Tibial nerve (tissue), 4 donors: Measurements from ENCODE around the gene TTC12.

Experiments used
- EP300 ChIP-seq, 2 donors: sonication (generic); formaldehyde crosslinking; IDR thresholded peaks; one replicate each; pipeline ENCODE4 v1.6.1; 2017; ENCODE audit warnings: antibody characterized with exemption in 2 of 2, mild to moderate bottlenecking in 1 of 2
- POLR2A ChIP-seq, 2 donors: fragments of 450-650 bp; IDR thresholded peaks; one replicate each; pipeline ENCODE4 v1.6.1; 2017; ENCODE audit warnings: antibody characterized with exemption in 2 of 2, mild to moderate bottlenecking in 2 of 2, moderate library complexity in 2 of 2
- TF ChIP-seq, protein P1 (sequence below), 5 experiments: fragments of 200-600 bp in 3 of 5; fragments of 450-650 bp in 2 of 5; sonication (generic) in 3 of 5; IDR thresholded peaks; one replicate each; pipeline ENCODE4 v1.5.1; 2016 to 2019; ENCODE audit warnings: antibody characterized with exemption in 5 of 5, mild to moderate bottlenecking in 3 of 5, moderate library complexity in 2 of 5

DNA sequence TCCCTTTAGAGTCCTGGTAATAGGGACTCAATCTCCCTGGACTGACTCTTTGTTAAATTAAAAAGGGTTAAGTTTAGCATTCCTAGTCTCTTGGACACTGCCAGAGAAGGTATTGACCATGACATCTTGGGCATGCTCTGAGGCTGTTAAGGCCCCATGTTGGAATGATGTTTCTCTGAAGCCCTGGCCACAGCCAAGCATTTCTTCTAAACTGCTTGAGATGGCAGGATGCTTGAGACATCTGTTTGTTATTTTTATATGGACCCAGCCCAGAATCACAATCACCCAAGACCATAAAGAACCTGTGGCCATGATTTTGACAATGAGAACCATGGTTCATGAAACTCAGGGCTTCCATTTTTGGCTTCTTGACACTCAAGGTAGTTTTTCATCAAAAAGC, 67.7 kb downstream of the TTC12 start:
- TF ChIP-seq, protein P1, sequence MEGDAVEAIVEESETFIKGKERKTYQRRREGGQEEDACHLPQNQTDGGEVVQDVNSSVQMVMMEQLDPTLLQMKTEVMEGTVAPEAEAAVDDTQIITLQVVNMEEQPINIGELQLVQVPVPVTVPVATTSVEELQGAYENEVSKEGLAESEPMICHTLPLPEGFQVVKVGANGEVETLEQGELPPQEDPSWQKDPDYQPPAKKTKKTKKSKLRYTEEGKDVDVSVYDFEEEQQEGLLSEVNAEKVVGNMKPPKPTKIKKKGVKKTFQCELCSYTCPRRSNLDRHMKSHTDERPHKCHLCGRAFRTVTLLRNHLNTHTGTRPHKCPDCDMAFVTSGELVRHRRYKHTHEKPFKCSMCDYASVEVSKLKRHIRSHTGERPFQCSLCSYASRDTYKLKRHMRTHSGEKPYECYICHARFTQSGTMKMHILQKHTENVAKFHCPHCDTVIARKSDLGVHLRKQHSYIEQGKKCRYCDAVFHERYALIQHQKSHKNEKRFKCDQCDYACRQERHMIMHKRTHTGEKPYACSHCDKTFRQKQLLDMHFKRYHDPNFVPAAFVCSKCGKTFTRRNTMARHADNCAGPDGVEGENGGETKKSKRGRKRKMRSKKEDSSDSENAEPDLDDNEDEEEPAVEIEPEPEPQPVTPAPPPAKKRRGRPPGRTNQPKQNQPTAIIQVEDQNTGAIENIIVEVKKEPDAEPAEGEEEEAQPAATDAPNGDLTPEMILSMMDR (IDR thresholded peaks at IDR 0.05): no peak
- TF ChIP-seq POLR2A (IDR thresholded peaks at IDR 0.05) (no peak), EP300 (IDR thresholded peaks at IDR 0.05) (no peak)
